Limb (tissue), 2 donors: ENCODE results near the gene RPS21.
A peak's percentile ranks its signal among the peaks of the same experiment; 100 is the strongest.

Source experiments
- DNase-seq, 2 donors: peaks; one replicate each; pipeline ENCODE4 v3.0.0-alpha.2; 2016; ENCODE audit errors: extremely low spot score in 2 of 2

The RPS21 gene

GRCh38 chr20:62409931-62410745, 23.2 kb downstream of the RPS21 start:
- peak in 1 of 2 donors; percentile 77 for DNase-seq

- no peak for DNase-seq
Measured at GRCh38 chr20:62410746-62411478, 24.0 kb downstream of the RPS21 start.

- DNase-seq: no peak
Measured at GRCh38 chr20:62411479-62412193, 24.7 kb downstream of the RPS21 start.

DNA sequence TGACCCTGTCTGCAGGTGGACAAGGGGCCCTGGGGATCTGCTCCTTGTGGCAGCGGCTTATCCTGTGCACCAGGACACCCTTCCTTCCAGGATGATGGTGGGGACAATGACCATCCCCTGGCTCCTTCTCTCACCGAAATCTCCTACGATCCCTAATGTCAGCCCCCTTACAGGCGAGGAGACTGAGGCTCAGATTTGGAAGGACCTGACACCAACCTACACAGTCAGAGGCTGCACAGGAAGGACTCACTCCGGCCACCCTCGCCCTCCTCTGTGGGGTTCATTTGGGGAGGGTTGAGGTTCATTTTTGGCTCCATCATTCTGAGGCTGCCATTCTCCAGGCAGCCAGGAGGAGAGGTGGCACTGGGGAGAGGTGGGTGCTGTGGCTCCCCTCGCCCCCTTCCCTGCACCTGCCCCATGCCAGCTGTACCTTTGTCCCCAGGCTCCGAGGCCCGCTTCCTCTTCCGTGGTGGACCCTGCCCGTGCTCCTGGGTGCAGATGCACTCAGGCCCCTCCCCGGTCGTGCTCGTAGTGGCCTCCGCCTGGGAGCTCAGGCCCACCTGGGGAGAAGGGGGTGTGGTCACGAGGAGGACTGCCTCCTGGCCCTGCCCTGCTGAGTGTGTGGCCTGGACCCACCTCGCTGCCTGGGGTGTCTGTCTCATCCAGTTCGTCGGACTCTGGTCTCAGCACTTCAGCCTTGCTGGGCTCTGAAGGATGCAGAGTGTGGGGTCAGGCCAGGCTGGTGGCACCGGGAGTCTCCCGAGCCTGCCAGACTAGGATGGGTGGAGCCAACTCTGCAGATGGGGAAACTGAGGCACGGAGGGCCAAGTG, 25.5 kb downstream of the RPS21 start:
- DNase-seq: no peak

GRCh38 chr20:62413025-62413570, 26.2 kb downstream of the RPS21 start:
- DNase-seq: no peak

DNA sequence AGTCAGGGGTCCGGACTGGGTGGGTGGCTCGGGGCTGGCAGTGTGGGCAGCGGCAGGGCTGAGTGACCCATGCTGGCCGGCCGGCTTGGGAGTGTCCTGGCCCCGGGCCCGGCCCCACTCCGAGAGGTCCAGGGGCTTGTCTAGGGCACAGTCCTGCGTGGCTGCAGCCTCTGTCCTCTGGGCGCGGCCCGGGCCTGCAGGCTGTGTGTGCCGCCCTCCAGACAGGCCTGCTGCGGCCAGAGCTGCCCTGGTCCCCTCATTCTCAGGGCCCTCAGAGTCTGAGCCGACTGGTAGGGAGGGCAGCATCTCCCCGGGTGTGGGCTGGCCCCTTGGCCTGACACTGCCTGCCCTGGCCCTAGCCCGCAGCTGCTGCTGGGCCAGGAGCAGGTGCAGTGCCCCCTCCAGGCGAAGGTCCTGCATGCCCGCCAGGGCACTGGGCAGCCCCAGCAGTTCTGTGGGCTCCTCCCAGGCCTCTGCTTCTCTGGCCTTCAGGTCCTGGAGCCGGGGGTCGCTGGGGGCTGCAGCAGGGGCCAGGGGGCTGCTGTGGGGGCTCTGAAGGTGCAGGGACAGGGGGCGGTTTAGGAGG, 27.1 kb downstream of the RPS21 start:
- DNase-seq: no peak

DNA sequence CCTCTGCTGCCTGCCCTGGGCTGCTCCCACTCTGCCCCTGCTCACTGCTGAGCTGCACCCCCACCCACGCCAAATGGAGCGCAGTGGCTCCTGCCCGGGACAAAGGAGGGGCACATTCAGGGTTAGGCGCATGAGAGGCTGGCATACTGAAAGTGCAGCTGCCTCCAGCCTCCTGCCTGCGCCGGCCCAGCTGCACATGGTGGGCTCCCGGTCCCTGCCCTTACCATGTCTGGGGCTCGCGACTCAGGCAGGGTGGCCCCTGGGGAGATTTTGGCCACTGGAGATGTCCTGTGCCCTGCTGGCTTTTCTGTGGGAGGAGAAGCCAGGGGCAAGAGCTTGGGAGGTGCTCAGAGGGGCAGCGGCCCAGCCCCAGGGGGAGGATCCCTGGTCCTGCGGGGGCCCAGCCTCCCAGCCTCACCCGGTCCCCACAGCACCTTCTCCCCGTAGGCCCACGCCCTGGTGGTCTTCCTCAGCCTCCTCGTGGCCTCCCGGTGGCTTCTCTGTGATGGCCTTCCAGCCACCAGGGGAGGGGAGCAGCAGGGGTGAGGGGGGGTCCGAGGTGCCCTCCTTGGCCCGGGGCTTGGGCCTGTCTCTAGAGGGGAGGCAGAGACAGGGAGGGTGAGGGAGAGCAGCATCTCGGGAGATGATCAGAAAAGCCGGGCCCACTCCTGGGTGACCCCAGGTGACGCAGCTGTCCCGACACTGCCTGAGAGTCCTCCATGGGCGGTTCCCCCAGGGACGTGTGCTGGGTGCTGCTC, 28.6 kb downstream of the RPS21 start:
- no peak for DNase-seq

DNA sequence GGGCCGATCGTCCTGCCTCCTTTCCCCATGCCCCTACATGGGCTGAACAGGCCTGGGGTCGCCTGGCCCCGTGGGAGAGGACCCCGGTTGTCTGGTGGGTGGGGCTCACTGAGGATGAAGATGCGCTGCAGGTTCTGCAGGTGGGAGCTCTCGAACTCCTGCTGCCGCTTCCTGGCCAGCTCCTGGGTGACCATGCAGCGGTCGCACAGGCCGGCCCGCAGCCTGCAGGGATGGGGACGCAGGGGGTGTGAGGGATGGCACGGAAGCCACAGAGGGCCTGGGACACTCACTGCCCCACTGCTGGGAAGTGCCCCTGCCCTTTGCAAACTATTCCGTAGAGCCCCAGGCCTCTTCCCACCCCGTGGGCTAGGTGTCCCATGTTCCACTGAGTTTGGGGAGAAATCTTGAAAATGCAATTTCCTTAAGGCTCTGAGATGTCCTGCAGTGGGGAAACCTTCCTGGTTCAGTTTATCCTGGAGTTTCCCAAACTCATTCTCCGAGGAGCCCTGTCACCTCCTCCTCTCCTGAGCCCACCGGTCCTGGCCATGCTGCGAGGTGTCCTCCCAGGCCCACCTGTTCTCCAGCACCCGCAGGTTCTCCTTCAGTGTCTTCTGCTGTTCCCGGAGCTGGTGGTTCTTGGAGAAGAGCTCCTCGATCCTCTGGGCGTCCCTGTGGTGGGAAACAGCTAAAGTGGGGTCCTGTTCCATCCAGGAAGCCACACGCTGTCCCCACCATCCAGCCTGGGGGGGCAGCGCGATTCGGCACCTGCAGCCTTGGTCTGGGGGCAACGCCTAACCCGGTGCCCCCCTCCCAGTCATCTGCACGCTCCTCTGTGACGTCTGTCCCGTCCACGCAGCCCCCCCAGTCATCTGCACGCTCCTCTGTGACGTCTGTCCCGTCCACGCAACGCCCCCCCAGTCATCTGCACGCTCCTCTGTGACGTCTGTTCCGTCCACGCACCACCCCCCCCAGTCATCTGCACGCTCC, 30.0 kb downstream of the RPS21 start:
- DNase-seq: no peak

- DNase-seq: no peak
Measured at GRCh38 chr20:62417981-62418708, 31.2 kb downstream of the RPS21 start.

GRCh38 chr20:62418709-62419487, 32.0 kb downstream of the RPS21 start:
- no peak for DNase-seq

DNA sequence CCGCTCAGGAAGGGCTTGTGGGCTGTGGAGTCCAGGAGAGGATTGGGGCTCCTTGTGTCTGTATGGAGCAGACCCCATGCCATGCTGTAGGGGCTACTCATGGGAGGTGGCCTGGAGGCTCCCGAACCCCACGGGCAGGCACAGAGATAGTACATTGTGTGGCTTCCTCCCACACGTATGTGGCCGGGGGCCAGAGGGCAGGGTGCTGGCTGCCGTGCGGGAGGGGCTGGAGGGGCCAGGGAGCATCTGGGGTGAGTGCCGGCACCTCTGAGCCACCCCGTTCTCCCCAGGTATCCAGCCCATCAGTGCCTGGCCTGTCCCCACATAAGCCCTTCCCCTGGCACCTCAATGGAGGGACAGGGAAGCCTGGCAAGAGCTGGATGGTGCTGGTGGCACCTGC, 32.9 kb downstream of the RPS21 start:
- no peak for DNase-seq

GRCh38 chr20:62420846-62421715, 34.2 kb downstream of the RPS21 start:
- DNase-seq: no peak

GRCh38 chr20:62421716-62421990, 34.8 kb downstream of the RPS21 start:
- no peak for DNase-seq

- DNase-seq: no peak
Measured at GRCh38 chr20:62422636-62423325, 35.9 kb downstream of the RPS21 start.

GRCh38 chr20:62423326-62423706, 36.4 kb downstream of the RPS21 start:
- DNase-seq: no peak
